K562 (cell line): Measurements from ENCODE around the gene ADAP1. TPM values are rescaled to one million over a fixed set of nuclear protein-coding genes. Genes with fewer than 3 reads are reported as not detected.

ENCODE experiments used
- ARID2 ChIP-seq: fragments of 450-650 bp; IDR thresholded peaks from 2 replicates; pipeline ENCODE4 v1.6.1; 2017; ENCODE audit warnings: antibody characterized with exemption, mild to moderate bottlenecking
- CTBP1 ChIP-seq: fragments of 450-650 bp; IDR thresholded peaks from 2 replicates; pipeline ENCODE4 v1.6.1; 2016; ENCODE audit warnings: borderline replicate concordance
- DMBX1 ChIP-seq: fragments of 250-450 bp; sonication (Bioruptor Pico); IDR thresholded peaks from 2 replicates; pipeline ENCODE4 v1.8.0; 2022; ENCODE audit warnings: inconsistent platforms, mild to moderate bottlenecking, moderate library complexity, borderline replicate concordance
- HLTF ChIP-seq: fragments of 450-650 bp; IDR thresholded peaks from 2 replicates; pipeline ENCODE4 v1.6.1; 2016
- ILK ChIP-seq: fragments of 450-650 bp; IDR thresholded peaks from 2 replicates; pipeline ENCODE4 v1.6.1; 2016; ENCODE audit warnings: missing genetic modification characterization, low read depth, mild to moderate bottlenecking, missing compliant biosample characterization, moderate library complexity, borderline replicate concordance
- JUND ChIP-seq, 2 experiments: IDR thresholded peaks; 2 replicates in 1 of 2; 3 replicates in 1 of 2; pipeline ENCODE4 v1.6.1; 2011; ENCODE audit warnings: borderline replicate concordance in 2 of 2, low read depth in 2 of 2, low read length in 2 of 2, improper control_type of control experiment in 1 of 2, missing biosample characterization in 1 of 2, missing genetic modification characterization in 1 of 2, missing genetic modification reagents in 1 of 2
- KLF16 ChIP-seq: IDR thresholded peaks from 2 replicates; pipeline ENCODE4 v1.6.1; 2016; ENCODE audit warnings: antibody characterized with exemption
- LCOR ChIP-seq: sonication (generic); formaldehyde crosslinking; IDR thresholded peaks from 2 replicates; pipeline ENCODE4 v1.8.0; 2022; ENCODE audit warnings: mild to moderate bottlenecking, missing genetic modification reagents
- MAFF ChIP-seq: IDR thresholded peaks from 2 replicates; pipeline ENCODE4 v1.6.1; 2012; ENCODE audit warnings: low read length, improper control_type of control experiment
- MAFK ChIP-seq: IDR thresholded peaks from 2 replicates; pipeline ENCODE4 v1.6.1; 2011; ENCODE audit warnings: low read length, improper control_type of control experiment
- MEF2D ChIP-seq: conservative IDR thresholded peaks from 2 replicates; pipeline ENCODE4 v1.6.1; 2016; ENCODE audit warnings: low read depth, missing genetic modification characterization, missing compliant biosample characterization
- NFIX ChIP-seq: fragments of 250-450 bp; sonication (Bioruptor Pico); IDR thresholded peaks from 2 replicates; pipeline ENCODE4 v1.4.0; 2020; ENCODE audit warnings: low read depth, mild to moderate bottlenecking, moderate library complexity
- RBM14 ChIP-seq: fragments of 200-400 bp; formaldehyde crosslinking; IDR thresholded peaks from 2 replicates; pipeline ENCODE4 v1.6.1; 2018; ENCODE audit warnings: low read depth, mild to moderate bottlenecking, low read length, moderate library complexity, borderline replicate concordance; ENCODE audit not compliant: insufficient read depth
- SPI1 ChIP-seq: IDR thresholded peaks from 2 replicates; pipeline ENCODE4 v1.6.1; 2011; ENCODE audit warnings: low read depth, low read length, control low read depth, borderline replicate concordance
- XRCC5 ChIP-seq: fragments of 200-400 bp; formaldehyde crosslinking; IDR thresholded peaks from 2 replicates; pipeline ENCODE4 v1.6.1; 2017; ENCODE audit warnings: low read depth, mild to moderate bottlenecking, low read length
- ZNF239 ChIP-seq: fragments of 250-450 bp; sonication (Bioruptor Pico); IDR thresholded peaks from 2 replicates; pipeline ENCODE4 v1.4.0; 2020; ENCODE audit warnings: mild to moderate bottlenecking
- ZNF282 ChIP-seq: sonication (generic); formaldehyde crosslinking; IDR thresholded peaks from 2 replicates; pipeline ENCODE4 v1.8.1; 2023; ENCODE audit warnings: missing genetic modification reagents
- ZNF655 ChIP-seq: fragments of 250-450 bp; sonication (Bioruptor Pico); IDR thresholded peaks from 2 replicates; pipeline ENCODE4 v1.5.0; 2021
- polyA plus RNA-seq, 8 experiments: library from polyadenylated mRNA; depleted of rRNA in 4 of 8; stranded (reverse) in 5 of 8; unstranded in 3 of 8; fragments of >200 nt; fragmentation: Nextera tagmentation in 2 of 8; fragmentation: Illumina TruSeq in 1 of 8; extraction: Ambion mirVana in 2 of 8; extraction: Trizol in 1 of 8; gene quantifications; 2 replicates each; pipeline versions ENCODE4 v1.2.1 to v1.2.3, GENCODE V29; 2011 to 2014; ENCODE audit warnings: inconsistent platforms in 1 of 8, missing spikeins in 1 of 8
- total RNA-seq, 7 experiments: library from RNA; depleted of rRNA in 6 of 7; stranded (reverse); fragments of >200 nt in 6 of 7; fragmentation: Illumina TruSeq in 2 of 7; extraction: Trizol in 2 of 7; gene quantifications; 2 replicates each; pipeline versions ENCODE4 v1.2.1 to v1.2.3, GENCODE V29; 2011 to 2021; ENCODE audit warnings: low replicate concordance in 1 of 7
- TF ChIP-seq, protein P1 (sequence below), 2 experiments: fragments of 250-450 bp in 1 of 2; fragments of 450-650 bp in 1 of 2; sonication (Bioruptor Pico) in 1 of 2; IDR thresholded peaks; 2 replicates each; pipeline versions ENCODE4 v1.6.1 to v1.8.0; 2016 to 2021; ENCODE audit warnings: mild to moderate bottlenecking in 2 of 2, moderate library complexity in 2 of 2, missing compliant biosample characterization in 1 of 2, missing genetic modification characterization in 1 of 2
- TF ChIP-seq, protein P2 (sequence below): sonication (generic); formaldehyde crosslinking; IDR thresholded peaks from 2 replicates; pipeline ENCODE4 v1.8.1; 2023; ENCODE audit warnings: missing genetic modification reagents, mild to moderate bottlenecking, borderline replicate concordance

ADAP1 gene
- total and polyA plus RNA-seq, 9 of the 15 experiments (the other 6 are each of a cell fraction or from before 2014, with no cell fraction given), result 0.27 to 1.4 (median 0.52) TPM; not detected in 3

- TF ChIP-seq XRCC5 (peak; percentile 91), HLTF (0 out of 2 replicates have a peak, but pooled peaks have one; percentile 46), ZNF655 (CRISPR knock-in tag) (no peak), ARID2 (peak; percentile 100), MAFK (no peak), SPI1 (no peak), NFIX (CRISPR knock-in tag) (no peak), ZNF239 (CRISPR knock-in tag) (no peak), JUND (IDR thresholded peaks at IDR 0.05; ENCODE audit: borderline replicate concordance, low read depth, low read length) (peak; percentile 61; the same call in 1 of the 2 replicates), JUND (tag; IDR thresholded peaks at IDR 0.05; ENCODE audit: borderline replicate concordance, low read depth, low read length) (no peak; the same call in 2 of the 3 replicates), RBM14 (0 out of 2 replicates have a peak, but pooled peaks have one; percentile 65), DMBX1 (CRISPR knock-in tag) (no peak), MEF2D (tag) (no peak), CTBP1 (peak; percentile 78; the same call in 1 of the 2 replicates), KLF16 (peak; percentile 62; the same call in 1 of the 2 replicates), ZNF282 (CRISPR knock-in tag) (no peak), MAFF (no peak), LCOR (CRISPR knock-in tag) (0 out of 2 replicates have a peak, but pooled peaks have one; percentile 43), ILK (tag) (no peak)
- TF ChIP-seq, protein P1, sequence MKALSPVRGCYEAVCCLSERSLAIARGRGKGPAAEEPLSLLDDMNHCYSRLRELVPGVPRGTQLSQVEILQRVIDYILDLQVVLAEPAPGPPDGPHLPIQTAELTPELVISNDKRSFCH (CRISPR knock-in tag; IDR thresholded peaks at IDR 0.05), result no peak
- TF ChIP-seq, protein P1 (tag; IDR thresholded peaks at IDR 0.05), result no peak
- TF ChIP-seq, protein P2, sequence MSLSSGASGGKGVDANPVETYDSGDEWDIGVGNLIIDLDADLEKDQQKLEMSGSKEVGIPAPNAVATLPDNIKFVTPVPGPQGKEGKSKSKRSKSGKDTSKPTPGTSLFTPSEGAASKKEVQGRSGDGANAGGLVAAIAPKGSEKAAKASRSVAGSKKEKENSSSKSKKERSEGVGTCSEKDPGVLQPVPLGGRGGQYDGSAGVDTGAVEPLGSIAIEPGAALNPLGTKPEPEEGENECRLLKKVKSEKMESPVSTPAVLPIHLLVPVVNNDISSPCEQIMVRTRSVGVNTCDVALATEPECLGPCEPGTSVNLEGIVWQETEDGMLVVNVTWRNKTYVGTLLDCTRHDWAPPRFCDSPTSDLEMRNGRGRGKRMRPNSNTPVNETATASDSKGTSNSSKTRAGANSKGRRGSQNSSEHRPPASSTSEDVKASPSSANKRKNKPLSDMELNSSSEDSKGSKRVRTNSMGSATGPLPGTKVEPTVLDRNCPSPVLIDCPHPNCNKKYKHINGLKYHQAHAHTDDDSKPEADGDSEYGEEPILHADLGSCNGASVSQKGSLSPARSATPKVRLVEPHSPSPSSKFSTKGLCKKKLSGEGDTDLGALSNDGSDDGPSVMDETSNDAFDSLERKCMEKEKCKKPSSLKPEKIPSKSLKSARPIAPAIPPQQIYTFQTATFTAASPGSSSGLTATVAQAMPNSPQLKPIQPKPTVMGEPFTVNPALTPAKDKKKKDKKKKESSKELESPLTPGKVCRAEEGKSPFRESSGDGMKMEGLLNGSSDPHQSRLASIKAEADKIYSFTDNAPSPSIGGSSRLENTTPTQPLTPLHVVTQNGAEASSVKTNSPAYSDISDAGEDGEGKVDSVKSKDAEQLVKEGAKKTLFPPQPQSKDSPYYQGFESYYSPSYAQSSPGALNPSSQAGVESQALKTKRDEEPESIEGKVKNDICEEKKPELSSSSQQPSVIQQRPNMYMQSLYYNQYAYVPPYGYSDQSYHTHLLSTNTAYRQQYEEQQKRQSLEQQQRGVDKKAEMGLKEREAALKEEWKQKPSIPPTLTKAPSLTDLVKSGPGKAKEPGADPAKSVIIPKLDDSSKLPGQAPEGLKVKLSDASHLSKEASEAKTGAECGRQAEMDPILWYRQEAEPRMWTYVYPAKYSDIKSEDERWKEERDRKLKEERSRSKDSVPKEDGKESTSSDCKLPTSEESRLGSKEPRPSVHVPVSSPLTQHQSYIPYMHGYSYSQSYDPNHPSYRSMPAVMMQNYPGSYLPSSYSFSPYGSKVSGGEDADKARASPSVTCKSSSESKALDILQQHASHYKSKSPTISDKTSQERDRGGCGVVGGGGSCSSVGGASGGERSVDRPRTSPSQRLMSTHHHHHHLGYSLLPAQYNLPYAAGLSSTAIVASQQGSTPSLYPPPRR (CRISPR knock-in tag), result no peak
These were observed 38.5 kb upstream of the ADAP1 start (continued) for GRCh38 chr7:992709-993607.
